ENCODE measurements around the gene ITPR3. TPM values are rescaled to one million over a fixed set of nuclear protein-coding genes. Genes with fewer than 3 reads are reported as not detected.
"Not testable (repeated sequence)": the region's sequence is repeated elsewhere in the genome, so short reads cannot be mapped to it uniquely, and the experiment has no call there.

ITPR3 gene
- total RNA-seq, 1 donor from 2014 or later = 6.4 TPM

DNA sequence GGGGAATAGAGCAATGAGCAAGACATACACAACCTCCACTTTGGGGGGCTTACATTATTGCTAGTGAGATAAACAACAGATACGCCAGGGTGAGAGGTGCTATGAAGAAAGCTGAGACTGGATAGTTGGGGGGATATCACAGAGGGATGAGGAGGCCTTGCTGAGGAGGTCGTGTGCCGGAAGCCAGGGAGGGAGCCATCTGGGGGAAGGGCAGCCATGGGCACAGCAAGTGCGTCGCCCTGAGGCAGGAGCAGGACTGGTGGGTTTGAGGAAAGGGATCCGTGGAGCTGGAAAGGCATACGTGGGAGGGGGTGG is 28.9 kb upstream of the ITPR3 start:
- Mint-ChIP-seq H3K27me3 (ENCODE audit: low read depth) (peaks cover 13% of the 10 kb centered on the region), H3K4me1 (peaks cover 21% of the 10 kb centered on the region), H3K4me3 (peak overlapping the region; percentile 32), H3K9me3 (no peaks in the 10 kb centered on the region), H3K27ac (no peak overlapping the region), H3K36me3 (no peaks in the 10 kb centered on the region)
- DNase-seq (ENCODE audit: low spot score in 2 of 2, unreplicated experiment in 2 of 2) = no peak
- TF ChIP-seq, protein P1, sequence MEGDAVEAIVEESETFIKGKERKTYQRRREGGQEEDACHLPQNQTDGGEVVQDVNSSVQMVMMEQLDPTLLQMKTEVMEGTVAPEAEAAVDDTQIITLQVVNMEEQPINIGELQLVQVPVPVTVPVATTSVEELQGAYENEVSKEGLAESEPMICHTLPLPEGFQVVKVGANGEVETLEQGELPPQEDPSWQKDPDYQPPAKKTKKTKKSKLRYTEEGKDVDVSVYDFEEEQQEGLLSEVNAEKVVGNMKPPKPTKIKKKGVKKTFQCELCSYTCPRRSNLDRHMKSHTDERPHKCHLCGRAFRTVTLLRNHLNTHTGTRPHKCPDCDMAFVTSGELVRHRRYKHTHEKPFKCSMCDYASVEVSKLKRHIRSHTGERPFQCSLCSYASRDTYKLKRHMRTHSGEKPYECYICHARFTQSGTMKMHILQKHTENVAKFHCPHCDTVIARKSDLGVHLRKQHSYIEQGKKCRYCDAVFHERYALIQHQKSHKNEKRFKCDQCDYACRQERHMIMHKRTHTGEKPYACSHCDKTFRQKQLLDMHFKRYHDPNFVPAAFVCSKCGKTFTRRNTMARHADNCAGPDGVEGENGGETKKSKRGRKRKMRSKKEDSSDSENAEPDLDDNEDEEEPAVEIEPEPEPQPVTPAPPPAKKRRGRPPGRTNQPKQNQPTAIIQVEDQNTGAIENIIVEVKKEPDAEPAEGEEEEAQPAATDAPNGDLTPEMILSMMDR (IDR thresholded peaks at IDR 0.05; ENCODE audit: unreplicated experiment) = no peak

DNA sequence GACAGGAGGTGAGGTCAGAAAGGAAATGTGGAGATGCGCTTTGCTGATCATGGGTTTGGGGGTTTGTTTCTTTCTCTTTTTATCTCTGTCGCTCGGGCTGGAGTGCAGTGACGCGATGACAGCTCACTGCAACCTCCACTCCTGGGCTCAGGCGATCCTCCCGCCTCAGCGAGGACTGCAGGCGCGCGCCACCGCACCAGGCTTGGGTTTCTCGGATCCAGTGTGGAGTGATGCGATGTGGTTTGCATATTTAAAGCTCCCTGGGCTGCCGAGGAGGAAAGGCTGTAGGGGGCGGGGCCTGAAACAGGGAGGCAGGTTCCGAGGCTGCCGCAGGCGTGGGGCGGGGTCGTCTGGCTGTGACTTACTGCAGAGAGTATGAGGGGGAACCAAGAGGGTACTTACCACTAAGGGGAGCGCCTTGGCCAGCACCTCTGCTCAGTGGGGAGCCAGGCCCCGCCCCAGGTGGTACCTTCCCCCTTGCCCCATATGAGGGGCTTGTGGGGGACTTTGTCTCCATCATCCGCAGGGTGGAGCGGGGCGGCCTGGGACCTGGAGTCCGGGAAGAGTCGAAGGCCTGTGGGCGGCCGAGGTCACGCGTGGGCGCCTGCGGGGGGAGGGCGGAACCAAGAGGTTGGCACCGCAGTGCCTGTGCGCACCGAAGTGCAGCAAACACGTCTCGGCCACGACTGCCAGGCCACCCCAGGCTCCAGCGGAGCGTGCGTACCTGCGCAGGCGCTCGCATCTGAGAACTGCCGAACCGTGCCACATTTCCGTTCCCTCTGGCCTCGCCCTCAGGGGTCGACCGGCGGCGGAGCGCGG is 28.3 kb upstream of the ITPR3 start:
- peak overlapping the region; percentile 58 for H3K4me3 Mint-ChIP-seq

DNA sequence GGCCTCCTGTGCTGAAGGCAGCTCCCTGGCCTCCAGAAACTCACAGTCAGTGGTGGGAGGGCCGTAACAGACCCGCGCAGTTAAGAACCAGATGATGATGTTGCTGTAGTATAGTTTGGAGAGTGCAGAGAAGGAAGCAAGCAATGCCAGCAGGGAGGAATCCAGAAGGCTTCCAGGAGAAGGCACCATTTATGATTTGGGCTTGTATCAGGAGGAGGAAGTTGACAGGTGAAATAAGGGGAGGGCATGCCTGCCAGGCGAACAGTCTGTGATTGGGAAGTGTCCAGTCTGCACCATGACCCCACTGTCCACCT is 27.8 kb upstream of the ITPR3 start:
- TF ChIP-seq, protein P1 (IDR thresholded peaks at IDR 0.05; ENCODE audit: unreplicated experiment) = no peak
- no peaks in the 10 kb centered on the region for H3K9me3 Mint-ChIP-seq
- H3K36me3 Mint-ChIP-seq = no peaks in the 10 kb centered on the region
- peaks cover 13% of the 10 kb centered on the region for H3K27me3 Mint-ChIP-seq (ENCODE audit: low read depth)
- no peak overlapping the region for H3K27ac Mint-ChIP-seq
- H3K4me3 Mint-ChIP-seq = peak overlapping the region; percentile 58
- no peak for DNase-seq (ENCODE audit: low spot score in 2 of 2, unreplicated experiment in 2 of 2)
- peaks cover 21% of the 10 kb centered on the region for H3K4me1 Mint-ChIP-seq

More for the DNA sequence above, 28.3 kb upstream of the ITPR3 start:
- Mint-ChIP-seq H3K27me3 (ENCODE audit: low read depth) (peaks cover 13% of the 10 kb centered on the region), H3K27ac (no peak overlapping the region), H3K4me1 (peaks cover 21% of the 10 kb centered on the region), H3K9me3 (no peaks in the 10 kb centered on the region), H3K36me3 (no peaks in the 10 kb centered on the region)
- peak in 1 of 2 experiments; percentile 56 for DNase-seq (ENCODE audit: low spot score in 2 of 2, unreplicated experiment in 2 of 2)
- TF ChIP-seq, protein P1 (IDR thresholded peaks at IDR 0.05; ENCODE audit: unreplicated experiment) = no peak

DNA sequence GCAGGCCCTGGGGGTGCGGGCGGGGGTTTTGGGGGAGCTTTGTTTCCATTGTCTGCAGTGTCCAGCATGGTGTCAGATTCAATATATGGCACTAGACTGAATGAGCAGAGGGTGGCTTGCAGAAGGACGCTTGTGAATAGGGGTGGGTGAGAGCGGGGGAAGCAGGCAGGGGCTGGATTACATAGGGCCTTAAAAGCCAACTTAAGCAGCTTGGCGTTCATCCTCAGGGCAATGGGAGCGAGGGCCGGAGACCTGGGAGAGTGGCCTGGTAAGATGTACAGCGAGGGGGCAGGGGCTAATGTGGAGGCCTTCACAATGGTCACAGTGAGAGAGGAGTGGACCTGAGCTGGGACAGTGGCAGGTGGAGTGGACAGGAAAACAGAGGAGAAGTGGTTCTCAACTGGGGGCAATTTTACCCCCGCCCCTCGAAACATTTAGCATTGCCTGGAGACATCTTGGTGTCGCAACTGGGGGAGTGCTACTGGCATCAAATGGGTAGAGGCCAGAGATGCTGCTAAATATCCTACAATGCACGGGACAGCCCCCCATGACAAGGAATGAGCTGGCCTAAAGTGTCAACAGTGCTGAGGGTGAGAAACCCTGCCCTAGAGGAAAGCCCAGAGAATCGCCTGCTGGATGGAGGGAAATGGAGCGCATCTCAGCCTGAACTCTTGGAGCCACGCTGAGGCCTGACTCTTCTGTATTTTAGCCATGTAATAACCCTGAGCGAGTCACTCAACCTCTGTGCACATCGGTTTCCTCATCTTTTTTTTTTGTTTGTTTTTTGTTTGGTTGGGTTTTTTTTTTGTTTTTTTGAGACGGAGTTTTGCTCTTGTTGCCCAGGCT is 25.9 kb upstream of the ITPR3 start:
- H3K36me3 Mint-ChIP-seq = no peaks in the 10 kb centered on the region
- no peak overlapping the region for H3K4me3 Mint-ChIP-seq
- no peak overlapping the region for H3K27ac Mint-ChIP-seq

DNA sequence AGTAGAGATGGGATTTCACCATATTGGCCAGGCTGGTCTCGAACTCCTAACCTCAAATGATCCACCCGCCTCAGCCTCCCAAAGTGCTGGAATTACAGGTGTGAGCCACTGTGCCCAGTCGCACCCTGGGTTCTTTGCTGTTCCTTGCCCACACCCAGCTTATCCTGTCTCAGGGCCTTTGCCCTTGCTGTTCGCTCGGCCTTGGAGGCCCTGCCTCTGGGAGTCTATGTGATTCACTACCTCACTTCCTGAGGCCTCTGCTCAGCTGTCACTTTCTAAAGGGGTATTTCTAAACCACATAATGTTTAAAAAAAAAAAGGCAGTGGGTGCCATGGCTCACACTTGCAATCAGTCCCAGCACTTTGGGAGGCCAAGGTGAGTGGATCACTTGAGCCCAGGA is 24.2 kb upstream of the ITPR3 start:
- Mint-ChIP-seq H3K4me1 (peaks cover 12% of the 10 kb centered on the region), H3K27me3 (ENCODE audit: low read depth) (peaks cover 13% of the 10 kb centered on the region)
- not testable (repeated sequence) for H3K9me3 Mint-ChIP-seq; H3K36me3 Mint-ChIP-seq; H3K4me3 Mint-ChIP-seq; DNase-seq (ENCODE audit: low spot score in 2 of 2, unreplicated experiment in 2 of 2); H3K27ac Mint-ChIP-seq

More for the DNA sequence above, 25.9 kb upstream of the ITPR3 start:
- TF ChIP-seq, protein P1 (IDR thresholded peaks at IDR 0.05; ENCODE audit: unreplicated experiment) = no peak
- DNase-seq (ENCODE audit: low spot score in 2 of 2, unreplicated experiment in 2 of 2) = no peak
- Mint-ChIP-seq H3K27me3 (ENCODE audit: low read depth) (peaks cover 13% of the 10 kb centered on the region), H3K9me3 (no peaks in the 10 kb centered on the region), H3K4me1 (peaks cover 16% of the 10 kb centered on the region)
